22Rv1 (cell line): ENCODE measurements around the gene FDPS.
A peak's percentile ranks its signal among the peaks of the same experiment; 100 is the strongest.

Source experiments
- CTCF ChIP-seq: fragments of 450-650 bp; IDR thresholded peaks from 2 replicates; pipeline ENCODE4 v1.5.1; 2017; ENCODE audit warnings: mild to moderate bottlenecking
- ZFX ChIP-seq: fragments of 450-650 bp; IDR thresholded peaks from 2 replicates; pipeline ENCODE4 v1.6.1; 2017; ENCODE audit warnings: antibody characterized with exemption, borderline replicate concordance

- TF ChIP-seq CTCF = peak; percentile 48
- no peak for TF ChIP-seq ZFX
These were observed 47.2 kb upstream of the FDPS start for GRCh38 chr1:155261493-155261851.
